Activated naive CD4-positive, alpha-beta T cell treated with anti-CD3 and anti-CD28 coated beads, Interleukin-2, amount 50 U/mL, for 24 hours (primary cell): Measurements from ENCODE around the gene CEACAM7.
A peak's percentile ranks its signal among the peaks of the same experiment; 100 is the strongest.
"Not testable (repeated sequence)": the region's sequence is repeated elsewhere in the genome, so short reads cannot be mapped to it uniquely, and the experiment has no call there.

Source experiments
- H3K27ac Mint-ChIP-seq: one replicate; pipeline ENCODE4 v1.8.0; 2021; ENCODE audit warnings: mild to moderate bottlenecking, mixed read lengths
- H3K27me3 Mint-ChIP-seq: one replicate; pipeline ENCODE4 v1.8.0; 2021; ENCODE audit warnings: mixed read lengths
- H3K36me3 Mint-ChIP-seq: one replicate; pipeline ENCODE4 v1.8.0; 2021; ENCODE audit warnings: mixed read lengths
- H3K4me1 Mint-ChIP-seq: one replicate; pipeline ENCODE4 v1.8.0; 2021; ENCODE audit warnings: mixed read lengths
- H3K4me3 Mint-ChIP-seq: one replicate; pipeline ENCODE4 v1.8.0; 2021; ENCODE audit warnings: mild to moderate bottlenecking, mixed read lengths
- H3K9me3 Mint-ChIP-seq: one replicate; pipeline ENCODE4 v1.8.0; 2021; ENCODE audit warnings: mixed read lengths

The CEACAM7 gene

GRCh38 chr19:41691268-41691970, 3.3 kb upstream of the CEACAM7 start:
- H3K4me1 Mint-ChIP-seq, result no peaks in the 10 kb centered on the region
- no peak overlapping the region for H3K27ac Mint-ChIP-seq
- peaks cover 19% of the 10 kb centered on the region for H3K27me3 Mint-ChIP-seq
- peaks cover 3% of the 10 kb centered on the region for H3K36me3 Mint-ChIP-seq
- no peak overlapping the region for H3K4me3 Mint-ChIP-seq
- peaks cover 7% of the 10 kb centered on the region for H3K9me3 Mint-ChIP-seq

GRCh38 chr19:41690801-41691065, 2.7 kb upstream of the CEACAM7 start:
- H3K9me3 Mint-ChIP-seq, result peaks cover 7% of the 10 kb centered on the region
- H3K36me3 Mint-ChIP-seq, result peaks cover 3% of the 10 kb centered on the region
- H3K27ac Mint-ChIP-seq, result no peak overlapping the region
- H3K27me3 Mint-ChIP-seq, result peaks cover 13% of the 10 kb centered on the region
- no peak overlapping the region for H3K4me3 Mint-ChIP-seq
- H3K4me1 Mint-ChIP-seq, result no peaks in the 10 kb centered on the region

GRCh38 chr19:41689993-41690800, 2.1 kb upstream of the CEACAM7 start:
- Mint-ChIP-seq H3K4me3 (no peak overlapping the region), H3K9me3 (peaks cover 7% of the 10 kb centered on the region), H3K27me3 (peaks cover 11% of the 10 kb centered on the region), H3K27ac (no peak overlapping the region), H3K36me3 (peaks cover 3% of the 10 kb centered on the region), H3K4me1 (no peaks in the 10 kb centered on the region)

GRCh38 chr19:41688687-41689086, 617 bp upstream of the CEACAM7 start:
- no peak overlapping the region for H3K27ac Mint-ChIP-seq
- H3K27me3 Mint-ChIP-seq, result peaks cover 16% of the 10 kb centered on the region
- peaks cover 4% of the 10 kb centered on the region for H3K36me3 Mint-ChIP-seq
- H3K4me3 Mint-ChIP-seq, result no peak overlapping the region
- peaks cover 7% of the 10 kb centered on the region for H3K9me3 Mint-ChIP-seq
- H3K4me1 Mint-ChIP-seq, result no peaks in the 10 kb centered on the region

- H3K27ac Mint-ChIP-seq, result no peak overlapping the region
- peaks cover 1% of the 10 kb centered on the region for H3K36me3 Mint-ChIP-seq
- no peak overlapping the region for H3K4me3 Mint-ChIP-seq
- H3K9me3 Mint-ChIP-seq, result no peaks in the 10 kb centered on the region
- peaks cover 18% of the 10 kb centered on the region for H3K27me3 Mint-ChIP-seq
- H3K4me1 Mint-ChIP-seq, result no peaks in the 10 kb centered on the region
Observed at GRCh38 chr19:41687419-41687818, 651 bp downstream of the CEACAM7 start.

GRCh38 chr19:41682437-41682836, 5.6 kb downstream of the CEACAM7 start:
- peaks cover 33% of the 10 kb centered on the region for H3K27me3 Mint-ChIP-seq
- no peaks in the 10 kb centered on the region for H3K4me1 Mint-ChIP-seq
- no peak overlapping the region for H3K4me3 Mint-ChIP-seq
- H3K27ac Mint-ChIP-seq, result no peak overlapping the region
- H3K9me3 Mint-ChIP-seq, result no peaks in the 10 kb centered on the region
- H3K36me3 Mint-ChIP-seq, result peaks cover 1% of the 10 kb centered on the region

GRCh38 chr19:41671486-41671885, 16.6 kb downstream of the CEACAM7 start:
- no peaks in the 10 kb centered on the region for H3K36me3 Mint-ChIP-seq
- H3K27ac Mint-ChIP-seq, result no peak overlapping the region
- H3K4me3 Mint-ChIP-seq, result no peak overlapping the region
- H3K9me3 Mint-ChIP-seq, result peaks cover 5% of the 10 kb centered on the region
- no peaks in the 10 kb centered on the region for H3K4me1 Mint-ChIP-seq
- peaks cover 55% of the 10 kb centered on the region for H3K27me3 Mint-ChIP-seq

- H3K27me3 Mint-ChIP-seq, result peaks cover 53% of the 10 kb centered on the region
- no peak overlapping the region for H3K4me3 Mint-ChIP-seq
- H3K36me3 Mint-ChIP-seq, result no peaks in the 10 kb centered on the region
- H3K4me1 Mint-ChIP-seq, result no peaks in the 10 kb centered on the region
- H3K9me3 Mint-ChIP-seq, result peaks cover 5% of the 10 kb centered on the region
- H3K27ac Mint-ChIP-seq, result no peak overlapping the region
Observed at GRCh38 chr19:41670755-41671154, 17.3 kb downstream of the CEACAM7 start.

GRCh38 chr19:41668315-41668714, 19.8 kb downstream of the CEACAM7 start:
- H3K4me3 Mint-ChIP-seq, result no peak overlapping the region
- peaks cover 15% of the 10 kb centered on the region for H3K9me3 Mint-ChIP-seq
- H3K36me3 Mint-ChIP-seq, result peaks cover 4% of the 10 kb centered on the region
- H3K27ac Mint-ChIP-seq, result no peak overlapping the region
- no peaks in the 10 kb centered on the region for H3K4me1 Mint-ChIP-seq
- peaks cover 48% of the 10 kb centered on the region for H3K27me3 Mint-ChIP-seq

GRCh38 chr19:41666075-41666474, 22.0 kb downstream of the CEACAM7 start:
- Mint-ChIP-seq H3K4me1 (no peaks in the 10 kb centered on the region), H3K36me3 (peaks cover 4% of the 10 kb centered on the region), H3K4me3 (no peak overlapping the region), H3K27me3 (peaks cover 38% of the 10 kb centered on the region), H3K9me3 (peaks cover 15% of the 10 kb centered on the region), H3K27ac (no peak overlapping the region)

- H3K36me3 Mint-ChIP-seq, result peaks cover 11% of the 10 kb centered on the region
- no peak overlapping the region for H3K4me3 Mint-ChIP-seq
- peaks cover 5% of the 10 kb centered on the region for H3K4me1 Mint-ChIP-seq
- H3K27me3 Mint-ChIP-seq, result peaks cover 16% of the 10 kb centered on the region
- peaks cover 6% of the 10 kb centered on the region for H3K9me3 Mint-ChIP-seq
- H3K27ac Mint-ChIP-seq, result no peak overlapping the region
Observed at GRCh38 chr19:41657157-41657556, 30.9 kb downstream of the CEACAM7 start.

GRCh38 chr19:41656756-41657155, 31.3 kb downstream of the CEACAM7 start:
- peaks cover 11% of the 10 kb centered on the region for H3K36me3 Mint-ChIP-seq
- H3K4me3 Mint-ChIP-seq, H3K9me3 Mint-ChIP-seq, H3K4me1 Mint-ChIP-seq, H3K27ac Mint-ChIP-seq: not testable (repeated sequence)
- H3K27me3 Mint-ChIP-seq, result peaks cover 13% of the 10 kb centered on the region

- Mint-ChIP-seq H3K27ac (no peak overlapping the region), H3K27me3 (peaks cover 16% of the 10 kb centered on the region), H3K4me1 (peaks cover 5% of the 10 kb centered on the region), H3K36me3 (peaks cover 11% of the 10 kb centered on the region), H3K9me3 (peaks cover 6% of the 10 kb centered on the region), H3K4me3 (no peak overlapping the region)
Observed at GRCh38 chr19:41652250-41652649, 35.8 kb downstream of the CEACAM7 start.

- H3K27me3 Mint-ChIP-seq, result peaks cover 14% of the 10 kb centered on the region
- H3K27ac Mint-ChIP-seq, result no peak overlapping the region
- H3K9me3 Mint-ChIP-seq, result peaks cover under 1% of the 10 kb centered on the region
Observed at GRCh38 chr19:41649827-41650226, 38.2 kb downstream of the CEACAM7 start.

GRCh38 chr19:41646589-41647204, 41.4 kb downstream of the CEACAM7 start:
- Mint-ChIP-seq H3K27me3 (peaks cover 12% of the 10 kb centered on the region), H3K36me3 (no peaks in the 10 kb centered on the region), H3K4me1 (peaks cover 5% of the 10 kb centered on the region)

More at GRCh38 chr19:41649827-41650226, 38.2 kb downstream of the CEACAM7 start:
- Mint-ChIP-seq H3K36me3 (peaks cover 6% of the 10 kb centered on the region), H3K4me1 (no peaks in the 10 kb centered on the region), H3K4me3 (no peak overlapping the region)

GRCh38 chr19:41641879-41642485, 46.1 kb downstream of the CEACAM7 start:
- H3K27ac Mint-ChIP-seq, result peak overlapping the region; percentile 70
- H3K27me3 Mint-ChIP-seq, result no peaks in the 10 kb centered on the region
- no peaks in the 10 kb centered on the region for H3K9me3 Mint-ChIP-seq
- H3K4me1 Mint-ChIP-seq, result peaks cover 37% of the 10 kb centered on the region
- no peaks in the 10 kb centered on the region for H3K36me3 Mint-ChIP-seq
- H3K4me3 Mint-ChIP-seq, result no peak overlapping the region

More at GRCh38 chr19:41646589-41647204, 41.4 kb downstream of the CEACAM7 start:
- Mint-ChIP-seq H3K4me3 (no peak overlapping the region), H3K9me3 (no peaks in the 10 kb centered on the region), H3K27ac (no peak overlapping the region)
